ENCODE results near the gene CCDC70.

CCDC70 gene

GRCh38 chr13:51882570-51883225, 20.9 kb downstream of the CCDC70 start:
- ChIA-PET CTCF (interaction anchor here (0.9 kb wide), 1 partner anchor 244 kb away, joined by 4 read pairs; no protein-coding TSS in a partner anchor), POLR2A (no interaction called here)
- H3K4me3 ChIP-seq (ENCODE audit: low read depth, low read length), result no peak overlapping the region
- no peak for TF ChIP-seq HIC1 (tag by site-specific recombination; IDR thresholded peaks at IDR 0.05)
- no peak for TF ChIP-seq ZNF175 (tag by site-specific recombination; IDR thresholded peaks at IDR 0.05)
- no peak for TF ChIP-seq ZNF157 (tag by site-specific recombination; IDR thresholded peaks at IDR 0.05)
- no peak for TF ChIP-seq ZBTB48 (tag by site-specific recombination; IDR thresholded peaks at IDR 0.05)
- no peak for TF ChIP-seq KLF9 (tag by site-specific recombination; IDR thresholded peaks at IDR 0.05; ENCODE audit: low read depth)
- no peak for TF ChIP-seq AEBP2 (tag by site-specific recombination; IDR thresholded peaks at IDR 0.05; ENCODE audit: borderline replicate concordance)
- no peak for TF ChIP-seq ZBTB11 (tag by site-specific recombination; conservative IDR thresholded peaks at IDR 0.05; ENCODE audit: low read depth)
- no peak for TF ChIP-seq ZNF366 (tag by site-specific recombination; conservative IDR thresholded peaks at IDR 0.05)
- no peak for TF ChIP-seq PRDM4 (tag by site-specific recombination; IDR thresholded peaks at IDR 0.05)
- no peak for TF ChIP-seq KLF10 (tag by site-specific recombination; IDR thresholded peaks at IDR 0.05)
- TF ChIP-seq ZNF670 (tag by site-specific recombination; IDR thresholded peaks at IDR 0.05; ENCODE audit: low read depth), result no peak
- no peaks in the 10 kb centered on the region for H3K36me3 ChIP-seq (ENCODE audit: control insufficient read depth in 2 of 2, insufficient read depth in 1 of 2, low read length in 2 of 2)
- H3K4me1 ChIP-seq (ENCODE audit: control insufficient read depth, insufficient read depth, low read length), result no peaks in the 10 kb centered on the region
- no peak overlapping the region for H3K27ac ChIP-seq (ENCODE audit: extremely low read depth, low read depth, low read length)
- H3K9me3 ChIP-seq (ENCODE audit: control insufficient read depth, insufficient read depth, low read depth, low read length), result no peaks in the 10 kb centered on the region

- Histone ChIP-seq H3K9me3 (ENCODE audit: control insufficient read depth, insufficient read depth, low read depth, low read length) (no peaks in the 10 kb centered on the region), H3K4me1 (ENCODE audit: control insufficient read depth, insufficient read depth, low read length) (no peaks in the 10 kb centered on the region), H3K27ac (ENCODE audit: extremely low read depth, low read depth, low read length) (no peak overlapping the region), H3K36me3 (ENCODE audit: control insufficient read depth in 2 of 2, insufficient read depth in 1 of 2, low read length in 2 of 2) (no peaks in the 10 kb centered on the region), H3K4me3 (ENCODE audit: low read depth, low read length) (no peak overlapping the region)
- TF ChIP-seq ZNF433 (tag by site-specific recombination; IDR thresholded peaks at IDR 0.05; ENCODE audit: low read depth), result no peak
- TF ChIP-seq ZNF239 (tag by site-specific recombination; IDR thresholded peaks at IDR 0.05), result no peak
- ChIA-PET POLR2A (no interaction called here), CTCF (no interaction called here)
Measured at GRCh38 chr13:51883226-51883600, 21.4 kb downstream of the CCDC70 start.

Data from HEK293 (cell line).